Measurements from ENCODE around the gene DRC1. TPM values are rescaled to one million over a fixed set of nuclear protein-coding genes. Genes with fewer than 3 reads are reported as not detected.

The DRC1 gene
- total RNA-seq, 1 experiment from 2014 or later, result 0.18 TPM

GRCh38 chr2:26423750-26424149, 22.0 kb downstream of the DRC1 start:
- DNase-seq (ENCODE audit: low read depth, low spot score) (no peak), ATAC-seq (no peak)
- H3K27me3 ChIP-seq (ENCODE audit: control insufficient read depth, insufficient read depth, low read length), result no peaks in the 10 kb centered on the region
- in situ Hi-C loops (cut with HindIII; ENCODE audit: low pct_unique_long_range_greater_than_20kb, low sequenced_read_pairs), result no loop called here
- no peak overlapping the region for H3K27ac ChIP-seq (ENCODE audit: low read length)
- ChIA-PET POLR2A (no interaction called here), CTCF (no interaction called here)
- no peaks in the 10 kb centered on the region for H3K4me1 ChIP-seq (ENCODE audit: control insufficient read depth, insufficient read depth, low read length)
- BruUV-seq (replicated peaks), result no TSS peak
- H3K4me3 ChIP-seq (ENCODE audit: low read depth in 2 of 2, low read length in 2 of 2), result no peak overlapping the region
- H3K9me3 ChIP-seq (ENCODE audit: control insufficient read depth, insufficient read depth, low read depth, low read length), result no peaks in the 10 kb centered on the region
- no peak for TF ChIP-seq REST (IDR thresholded peaks at IDR 0.05; ENCODE audit: insufficient read depth in 1 of 2, low read depth in 2 of 2, low read length in 1 of 2)
- TF ChIP-seq POLR2AphosphoS5 (IDR thresholded peaks at IDR 0.05; ENCODE audit: low read depth, low read length), result no peak
- no peak for TF ChIP-seq SIN3A (IDR thresholded peaks at IDR 0.05; ENCODE audit: borderline replicate concordance, insufficient read depth, low read depth, low read length)
- no peak for TF ChIP-seq CTCF (IDR thresholded peaks at IDR 0.05)
- no peak for TF ChIP-seq TCF7L2 (IDR thresholded peaks at IDR 0.05; ENCODE audit: low read depth, low read length)
- no peaks in the 10 kb centered on the region for H3K36me3 ChIP-seq (ENCODE audit: control insufficient read depth, insufficient read depth, low read length)
- intact Hi-C loops (cut with micrococcal nuclease; ENCODE audit: unreplicated experiment), result no loop called here

GRCh38 chr2:26424221-26424620, 22.5 kb downstream of the DRC1 start:
- Histone ChIP-seq H3K4me1 (ENCODE audit: control insufficient read depth, insufficient read depth, low read length) (no peaks in the 10 kb centered on the region), H3K27ac (ENCODE audit: low read length) (no peak overlapping the region), H3K9me3 (ENCODE audit: control insufficient read depth, insufficient read depth, low read depth, low read length) (no peaks in the 10 kb centered on the region), H3K27me3 (ENCODE audit: control insufficient read depth, insufficient read depth, low read length) (no peaks in the 10 kb centered on the region), H3K4me3 (ENCODE audit: low read depth in 2 of 2, low read length in 2 of 2) (no peak overlapping the region), H3K36me3 (ENCODE audit: control insufficient read depth, insufficient read depth, low read length) (no peaks in the 10 kb centered on the region)
- ATAC-seq (no peak), DNase-seq (ENCODE audit: low read depth, low spot score) (no peak)
- TF ChIP-seq POLR2AphosphoS5 (IDR thresholded peaks at IDR 0.05; ENCODE audit: low read depth, low read length) (no peak), TCF7L2 (IDR thresholded peaks at IDR 0.05; ENCODE audit: low read depth, low read length) (no peak), REST (IDR thresholded peaks at IDR 0.05; ENCODE audit: insufficient read depth in 1 of 2, low read depth in 2 of 2, low read length in 1 of 2) (no peak), SIN3A (IDR thresholded peaks at IDR 0.05; ENCODE audit: borderline replicate concordance, insufficient read depth, low read depth, low read length) (no peak), CTCF (IDR thresholded peaks at IDR 0.05) (no peak)
- in situ Hi-C loops (cut with HindIII; ENCODE audit: low pct_unique_long_range_greater_than_20kb, low sequenced_read_pairs) (no loop called here), intact Hi-C loops (cut with micrococcal nuclease; ENCODE audit: unreplicated experiment) (no loop called here)
- ChIA-PET POLR2A (no interaction called here), CTCF (no interaction called here)
- no TSS peak for BruUV-seq (replicated peaks)
